ENCODE measurements around the gene CRHR2.

CRHR2 gene

DNA sequence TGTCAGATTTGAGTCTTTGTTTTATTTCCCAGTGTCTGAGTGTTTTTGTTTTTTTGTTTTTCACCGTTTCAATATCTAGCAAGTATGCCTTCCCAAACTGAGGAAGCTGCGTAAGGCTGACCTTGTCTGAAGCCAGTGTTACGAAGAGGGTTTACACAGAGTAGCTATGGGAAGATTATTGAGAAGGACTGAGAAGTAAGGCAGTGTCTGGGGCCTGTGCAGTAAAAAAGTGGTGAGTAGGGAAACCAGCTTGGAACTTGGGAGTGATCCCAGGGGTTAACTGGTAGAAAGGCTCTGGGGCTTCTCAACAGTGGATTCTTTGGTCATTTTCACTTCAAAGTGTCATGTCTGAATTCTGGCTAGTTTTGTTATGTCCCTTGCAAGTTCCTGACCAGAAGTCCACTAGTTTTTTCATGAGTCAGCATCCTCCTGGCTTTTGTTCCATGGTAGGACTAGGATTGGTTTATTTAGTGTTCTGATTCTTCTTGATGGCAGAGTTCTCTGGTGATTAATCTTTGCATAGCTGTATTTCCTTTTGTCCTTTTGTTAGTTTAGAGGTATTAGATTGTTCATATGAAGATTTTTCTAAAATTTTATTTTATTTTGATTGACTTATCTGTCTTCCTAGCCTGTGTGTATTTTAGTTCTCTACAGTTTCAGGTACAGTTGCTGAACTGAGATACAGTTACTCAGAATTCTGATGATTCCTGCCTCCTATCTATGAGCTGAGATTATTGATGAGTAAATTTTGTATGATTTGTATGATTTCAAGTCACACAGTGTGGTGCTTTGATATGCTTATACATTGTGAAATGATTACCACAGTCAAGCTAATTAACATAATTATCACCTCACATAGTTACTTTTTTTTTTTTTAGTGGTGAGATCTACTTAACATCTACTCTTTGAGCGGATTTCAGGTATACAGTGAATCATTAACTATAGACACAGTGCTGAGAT, 68.6 kb downstream of the CRHR2 start:
- Histone ChIP-seq H3K27me3 (replicated peaks in 2 of 5; ENCODE audit: control insufficient read depth in 4 of 5, insufficient read depth in 5 of 5, low read length in 4 of 5) (no peaks in the 10 kb centered on the region), H3K36me3 (ENCODE audit: control insufficient read depth in 4 of 4, insufficient read depth in 4 of 4, low read length in 3 of 4) (peaks cover 18 to 88% (median 59%) of the 10 kb centered on the region in 4 experiments), H3K4me1 (ENCODE audit: control extremely low read depth in 1 of 4, control insufficient read depth in 4 of 4, insufficient read depth in 4 of 4, low read length in 3 of 4) (no peaks in the 10 kb centered on the region), H3K9me3 (ENCODE audit: control extremely low read depth in 1 of 5, control insufficient read depth in 4 of 5, insufficient read depth in 2 of 5, low read depth in 1 of 5, low read length in 4 of 5) (no peaks in the 10 kb centered on the region), H3K4me3 (ENCODE audit: control insufficient read depth in 1 of 7, extremely low read depth in 1 of 7, insufficient read depth in 4 of 7, low read depth in 2 of 7, low read length in 6 of 7) (no peak overlapping the region), H3K27ac (ENCODE audit: insufficient read depth in 1 of 2, low read depth in 1 of 2, low read length in 2 of 2, poor library complexity in 1 of 2, severe bottlenecking in 2 of 2) (no peak overlapping the region)
- CTCF ChIA-PET = interaction anchor here (1.5 kb wide), 1 partner anchor 13 kb away, joined by 5 read pairs; no protein-coding TSS in a partner anchor
- POLR2A ChIA-PET = no interaction called here
- no peak for DNase-seq
- WGBS (ENCODE audit: insufficient coverage) = 96% methylated on average over 3 of the region's 4 CpGs

DNA sequence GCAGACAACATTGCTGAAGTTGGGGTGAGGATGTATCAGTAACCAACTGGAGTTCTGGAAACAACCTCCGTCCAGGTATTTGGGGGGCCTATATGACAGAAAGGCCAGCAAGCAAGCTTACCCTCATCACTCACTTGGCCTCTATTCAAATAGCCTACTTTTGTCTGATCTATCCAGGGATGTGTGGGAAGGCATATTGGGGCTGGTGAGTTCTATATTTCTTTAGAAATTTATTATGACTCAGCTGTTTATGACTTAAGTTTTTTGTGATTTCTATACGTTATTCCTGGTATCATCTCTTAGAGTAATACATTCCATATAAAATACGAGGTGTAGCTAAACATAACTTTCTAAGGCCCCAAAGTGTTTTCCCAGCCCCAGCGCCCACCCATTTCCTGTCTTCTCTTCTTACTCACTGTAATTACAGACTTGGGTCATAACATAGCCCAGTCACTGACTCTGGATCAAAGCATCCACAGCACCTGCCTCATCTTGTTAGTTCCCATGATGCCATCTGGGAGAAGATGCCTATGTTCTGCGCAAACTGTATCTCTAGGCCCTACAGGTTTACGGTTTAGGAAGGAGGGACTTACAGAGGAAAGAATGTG, 69.5 kb downstream of the CRHR2 start:
- Histone ChIP-seq H3K4me3 (ENCODE audit: control insufficient read depth in 1 of 7, extremely low read depth in 1 of 7, insufficient read depth in 4 of 7, low read depth in 2 of 7, low read length in 6 of 7) (no peak overlapping the region), H3K36me3 (ENCODE audit: control insufficient read depth in 4 of 4, insufficient read depth in 4 of 4, low read length in 3 of 4) (peaks cover 21 to 87% (median 58%) of the 10 kb centered on the region in 4 experiments), H3K4me1 (ENCODE audit: control extremely low read depth in 1 of 4, control insufficient read depth in 4 of 4, insufficient read depth in 4 of 4, low read length in 3 of 4) (no peaks in the 10 kb centered on the region), H3K27me3 (replicated peaks in 2 of 5; ENCODE audit: control insufficient read depth in 4 of 5, insufficient read depth in 5 of 5, low read length in 4 of 5) (no peaks in the 10 kb centered on the region), H3K9me3 (ENCODE audit: control extremely low read depth in 1 of 5, control insufficient read depth in 4 of 5, insufficient read depth in 2 of 5, low read depth in 1 of 5, low read length in 4 of 5) (no peaks in the 10 kb centered on the region), H3K27ac (ENCODE audit: insufficient read depth in 1 of 2, low read depth in 1 of 2, low read length in 2 of 2, poor library complexity in 1 of 2, severe bottlenecking in 2 of 2) (no peak overlapping the region)
- ChIA-PET POLR2A (no interaction called here), CTCF (no interaction called here)
- no peak for DNase-seq
- 100% methylated on average over 4 of the region's 6 CpGs for WGBS (ENCODE audit: insufficient coverage)

DNA sequence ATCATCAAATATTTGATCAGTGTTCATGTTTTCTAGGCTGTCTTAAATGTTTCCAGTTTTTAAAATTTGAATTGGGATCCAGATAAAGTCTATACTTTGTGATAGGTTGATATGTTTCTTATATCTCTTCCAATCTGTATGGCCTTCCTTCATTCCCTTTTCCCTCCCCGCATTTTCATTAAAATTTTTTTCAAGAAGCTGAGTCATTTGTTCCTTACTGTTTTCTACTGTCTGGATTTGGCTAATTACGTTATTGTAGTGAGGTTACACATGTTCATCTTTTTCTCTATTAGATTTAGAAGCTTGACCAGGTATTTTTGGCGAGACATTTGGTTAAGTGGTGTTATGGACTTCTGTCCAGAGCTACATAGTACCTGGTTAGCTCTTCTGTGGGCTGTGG, 76.4 kb downstream of the CRHR2 start:
- Histone ChIP-seq H3K4me1 (ENCODE audit: control extremely low read depth in 1 of 4, control insufficient read depth in 4 of 4, insufficient read depth in 4 of 4, low read length in 3 of 4) (no peaks in the 10 kb centered on the region), H3K9me3 (ENCODE audit: control extremely low read depth in 1 of 5, control insufficient read depth in 4 of 5, insufficient read depth in 2 of 5, low read depth in 1 of 5, low read length in 4 of 5) (no peaks in the 10 kb centered on the region), H3K27me3 (replicated peaks in 2 of 5; ENCODE audit: control insufficient read depth in 4 of 5, insufficient read depth in 5 of 5, low read length in 4 of 5) (no peaks in the 10 kb centered on the region), H3K4me3 (ENCODE audit: control insufficient read depth in 1 of 7, extremely low read depth in 1 of 7, insufficient read depth in 4 of 7, low read depth in 2 of 7, low read length in 6 of 7) (no peak overlapping the region), H3K27ac (ENCODE audit: insufficient read depth in 1 of 2, low read depth in 1 of 2, low read length in 2 of 2, poor library complexity in 1 of 2, severe bottlenecking in 2 of 2) (no peak overlapping the region), H3K36me3 (ENCODE audit: control insufficient read depth in 4 of 4, insufficient read depth in 4 of 4, low read length in 3 of 4) (peaks cover 17 to 73% (median 54%) of the 10 kb centered on the region in 4 experiments)
- no peak for DNase-seq
- CTCF ChIA-PET = no interaction called here
- POLR2A ChIA-PET = no interaction called here
- WGBS (ENCODE audit: insufficient coverage) = no CpG with 5 or more reads among the region's 3 CpGs

DNA sequence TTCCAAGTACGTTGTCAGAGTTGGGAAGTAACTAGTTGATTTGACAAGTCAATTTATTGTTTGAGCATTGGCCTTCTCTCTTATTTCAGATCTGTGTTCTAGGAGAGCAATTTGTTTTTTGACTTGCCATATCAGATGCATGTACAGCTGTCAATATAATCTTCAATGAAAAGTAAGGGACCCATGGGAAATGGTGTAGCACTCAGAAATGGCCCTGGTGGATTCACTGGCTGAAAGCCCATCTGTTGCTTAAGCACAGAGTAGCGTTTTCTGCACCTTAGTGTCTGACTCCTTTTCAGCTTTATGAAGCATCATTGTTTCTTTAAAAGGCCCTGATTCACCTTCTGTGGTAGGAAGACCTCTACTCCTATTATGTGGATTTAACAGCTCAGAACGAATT, 77.4 kb downstream of the CRHR2 start:
- ChIA-PET CTCF (interaction anchor here (0.9 kb wide), 1 partner anchor 16 kb away, joined by 3 read pairs; no protein-coding TSS in a partner anchor), POLR2A (interaction anchor here (1.0 kb wide), 1 partner anchor 26 kb away, joined by 3 read pairs; no protein-coding TSS in a partner anchor)
- DNase-seq = no peak
- H3K4me3 ChIP-seq (ENCODE audit: control insufficient read depth in 1 of 7, extremely low read depth in 1 of 7, insufficient read depth in 4 of 7, low read depth in 2 of 7, low read length in 6 of 7) = no peak overlapping the region
- H3K27me3 ChIP-seq (replicated peaks in 2 of 5; ENCODE audit: control insufficient read depth in 4 of 5, insufficient read depth in 5 of 5, low read length in 4 of 5) = no peaks in the 10 kb centered on the region
- H3K36me3 ChIP-seq (ENCODE audit: control insufficient read depth in 4 of 4, insufficient read depth in 4 of 4, low read length in 3 of 4) = peaks cover 17 to 76% (median 56%) of the 10 kb centered on the region in 4 experiments
- no peaks in the 10 kb centered on the region for H3K4me1 ChIP-seq (ENCODE audit: control extremely low read depth in 1 of 4, control insufficient read depth in 4 of 4, insufficient read depth in 4 of 4, low read length in 3 of 4)
- 100% methylated on average over 1 of the region's 3 CpGs for WGBS (ENCODE audit: insufficient coverage)
- no peaks in the 10 kb centered on the region for H3K9me3 ChIP-seq (ENCODE audit: control extremely low read depth in 1 of 5, control insufficient read depth in 4 of 5, insufficient read depth in 2 of 5, low read depth in 1 of 5, low read length in 4 of 5)
- H3K27ac ChIP-seq (ENCODE audit: insufficient read depth in 1 of 2, low read depth in 1 of 2, low read length in 2 of 2, poor library complexity in 1 of 2, severe bottlenecking in 2 of 2) = no peak overlapping the region
